GM12878 (cell line): ENCODE data around the gene TMEM255B. TPM values are rescaled to one million over a fixed set of nuclear protein-coding genes. Genes with fewer than 3 reads are reported as not detected.

Experiments used
- ATAC-seq: fragments of 200-7000 bp; cut with Tn5 transposase; 3 replicates; pipeline ENCODE4 v1.9.1; 2020; ENCODE audit warnings: mild to moderate bottlenecking, moderate library complexity
- BruUV-seq: library from RNA; stranded (reverse); fragments of 400-500 nt; replicated peaks from 2 replicates; lab custom pipeline; 2021; lab: Mats Ljungman, UMichigan
- CTCF ChIA-PET: fragments of 300-600 bp; sonication (Branson Sonifier 250); formaldehyde crosslinking; extraction: SDS; loops from one replicate; lab custom pipeline; 2021; ENCODE audit warnings: inconsistent platforms; lab: Yijun Ruan, JAX
- POLR2A ChIA-PET: fragments of 350-600 bp; formaldehyde crosslinking; extraction: SDS; loops from one replicate; lab custom pipeline; 2021; ENCODE audit warnings: inconsistent platforms; lab: Charles Lee
- RAD21 ChIA-PET: fragments of 300-600 bp; sonication (Branson Sonifier 250); formaldehyde crosslinking; loops from one replicate; lab custom pipeline; 2023; ENCODE audit warnings: antibody characterized with exemption; ENCODE audit not compliant: unreplicated experiment; lab: Charles Lee
- SMC1A ChIA-PET: fragments of 300-600 bp; sonication (Branson Sonifier 250); formaldehyde crosslinking; loops from one replicate; lab custom pipeline; 2023; ENCODE audit not compliant: unreplicated experiment, uncharacterized antibody; lab: Charles Lee
- DNase-seq: peaks from one replicate; pipeline ENCODE4 v3.0.0-alpha.2; 2011; ENCODE audit warnings: low read depth, low spot score
- FAIRE-seq: peaks from 3 replicates; lab custom pipeline; 2011; peaks lifted over from hg19 to GRCh38; lab: Jason Lieb, UNC
- H2AFZ ChIP-seq: 2 replicates; pipeline ENCODE4 v1.6.0; 2011; ENCODE audit warnings: low read depth, low read length, control low read depth; ENCODE audit not compliant: control insufficient read depth
- H3K27ac ChIP-seq: 2 replicates; pipeline ENCODE4 v1.5.1; 2011; ENCODE audit warnings: control low read depth; ENCODE audit not compliant: control insufficient read depth, insufficient read depth
- H3K27me3 ChIP-seq, 2 experiments: replicated peaks in 1 of 2; 2 replicates each; pipeline versions ENCODE4 v1.6.0 to v1.6.1; 2011; ENCODE audit warnings: low read length in 1 of 2; ENCODE audit not compliant: control insufficient read depth in 2 of 2, insufficient read depth in 2 of 2
- H3K36me3 ChIP-seq, 2 experiments: 2 replicates each; pipeline ENCODE4 v1.5.1; 2011; ENCODE audit warnings: low read length in 1 of 2; ENCODE audit not compliant: control insufficient read depth in 2 of 2, insufficient read depth in 2 of 2
- H3K4me1 ChIP-seq: 2 replicates; pipeline ENCODE4 v1.6.1; 2011; ENCODE audit warnings: mild to moderate bottlenecking, low read length, moderate library complexity, mixed read lengths; ENCODE audit not compliant: control insufficient read depth, insufficient read depth
- H3K4me2 ChIP-seq: 2 replicates; pipeline ENCODE4 v1.6.0; 2011; ENCODE audit warnings: control low read depth; ENCODE audit not compliant: control insufficient read depth, insufficient read depth
- H3K4me3 ChIP-seq: fragments of 200-600 bp; sonication (generic); 2 replicates; pipeline ENCODE4 v1.5.1; 2016
- H3K79me2 ChIP-seq: 2 replicates; pipeline ENCODE4 v1.6.0; 2011; ENCODE audit warnings: low read length; ENCODE audit not compliant: control insufficient read depth, insufficient read depth
- H3K9ac ChIP-seq: 2 replicates; pipeline ENCODE4 v1.8.0; 2011; ENCODE audit warnings: low read length, control low read depth, mixed read lengths; ENCODE audit not compliant: control insufficient read depth, insufficient read depth
- H3K9me3 ChIP-seq: replicated peaks from 3 replicates; pipeline ENCODE4 v1.5.1; 2011; ENCODE audit warnings: mild to moderate bottlenecking, low read length; ENCODE audit not compliant: control insufficient read depth, insufficient read depth
- H4K20me1 ChIP-seq: 2 replicates; pipeline ENCODE4 v1.6.0; 2011; ENCODE audit not compliant: control insufficient read depth, insufficient read depth
- BHLHE40 ChIP-seq, 2 experiments: fragments of 450-650 bp in 1 of 2; IDR thresholded peaks; 2 replicates each; pipeline ENCODE4 v1.6.1; 2011 to 2017; ENCODE audit warnings: low read depth in 2 of 2, borderline replicate concordance in 1 of 2, improper control_type of control experiment in 1 of 2, low read length in 1 of 2, mild to moderate bottlenecking in 1 of 2
- ELK1 ChIP-seq: IDR thresholded peaks from 2 replicates; pipeline ENCODE4 v1.6.1; 2012; ENCODE audit warnings: low read depth, low read length, improper control_type of control experiment
- NR2C1 ChIP-seq: fragments of 450-650 bp; IDR thresholded peaks from 2 replicates; pipeline ENCODE4 v1.6.1; 2017; ENCODE audit warnings: antibody characterized with exemption, mild to moderate bottlenecking, moderate library complexity
- POLR2AphosphoS2 ChIP-seq: IDR thresholded peaks from 2 replicates; pipeline ENCODE4 v1.6.1; 2011; ENCODE audit warnings: low read depth, mild to moderate bottlenecking, low read length, improper control_type of control experiment, moderate library complexity
- RCOR1 ChIP-seq: conservative IDR thresholded peaks from 2 replicates; pipeline ENCODE4 v1.6.1; 2012; ENCODE audit warnings: low read depth, low read length, improper control_type of control experiment
- ZNF217 ChIP-seq: fragments of 450-650 bp; IDR thresholded peaks from 2 replicates; pipeline ENCODE4 v1.6.1; 2017; ENCODE audit warnings: antibody characterized with exemption, mild to moderate bottlenecking
- WGBS: methylation state at CpG from one replicate; pipeline ENCODE4 v1.1.6; 2016; ENCODE audit warnings: low lambda C conversion rate; ENCODE audit not compliant: insufficient replicate concordance, insufficient coverage; ENCODE audit errors: missing lambda C conversion rate; 5-methylcytosine and 5-hydroxymethylcytosine counted together
- in situ Hi-C: fragments of 300-500 bp; cut with MboI; formaldehyde crosslinking; loops from 9 replicates; pipeline ENCODE4 v1.14.3; 2018; ENCODE audit warnings: mixed read lengths
- intact Hi-C: fragments of 100-400 bp; cut with micrococcal nuclease; formaldehyde crosslinking; loops from one replicate; pipeline ENCODE4 v1.14.2; 2022; ENCODE audit not compliant: unreplicated experiment
- polyA plus RNA-seq, 11 experiments: library from polyadenylated mRNA; depleted of rRNA in 4 of 11; unstranded in 6 of 11; stranded (reverse) in 5 of 11; fragments of >200 nt; fragmentation: Nextera tagmentation in 4 of 11; fragmentation: Illumina TruSeq in 1 of 11; extraction: Ambion mirVana in 4 of 11; extraction: Trizol in 1 of 11; gene quantifications; 1 replicate in 1 of 11; 2 replicates in 10 of 11; pipeline versions ENCODE4 v1.2.1 to v1.2.3, GENCODE V29; 2011 to 2016; ENCODE audit warnings: inconsistent platforms in 2 of 11, missing spikeins in 2 of 11, low read depth in 1 of 11
- total RNA-seq, 4 experiments: library from RNA; depleted of rRNA in 3 of 4; stranded (reverse); fragments of >200 nt in 3 of 4; fragmentation: Illumina TruSeq in 1 of 4; extraction: Trizol in 1 of 4; gene quantifications; 2 replicates each; pipeline versions ENCODE4 v1.2.1 to v1.2.3, GENCODE V29; 2013 to 2021

The TMEM255B gene
- total and polyA plus RNA-seq, 10 of the 15 experiments (the other 5 are each of a cell fraction or from before 2014, with no cell fraction given), result 0.04 to 0.62 (median 0.13) TPM; not detected in 3

DNA sequence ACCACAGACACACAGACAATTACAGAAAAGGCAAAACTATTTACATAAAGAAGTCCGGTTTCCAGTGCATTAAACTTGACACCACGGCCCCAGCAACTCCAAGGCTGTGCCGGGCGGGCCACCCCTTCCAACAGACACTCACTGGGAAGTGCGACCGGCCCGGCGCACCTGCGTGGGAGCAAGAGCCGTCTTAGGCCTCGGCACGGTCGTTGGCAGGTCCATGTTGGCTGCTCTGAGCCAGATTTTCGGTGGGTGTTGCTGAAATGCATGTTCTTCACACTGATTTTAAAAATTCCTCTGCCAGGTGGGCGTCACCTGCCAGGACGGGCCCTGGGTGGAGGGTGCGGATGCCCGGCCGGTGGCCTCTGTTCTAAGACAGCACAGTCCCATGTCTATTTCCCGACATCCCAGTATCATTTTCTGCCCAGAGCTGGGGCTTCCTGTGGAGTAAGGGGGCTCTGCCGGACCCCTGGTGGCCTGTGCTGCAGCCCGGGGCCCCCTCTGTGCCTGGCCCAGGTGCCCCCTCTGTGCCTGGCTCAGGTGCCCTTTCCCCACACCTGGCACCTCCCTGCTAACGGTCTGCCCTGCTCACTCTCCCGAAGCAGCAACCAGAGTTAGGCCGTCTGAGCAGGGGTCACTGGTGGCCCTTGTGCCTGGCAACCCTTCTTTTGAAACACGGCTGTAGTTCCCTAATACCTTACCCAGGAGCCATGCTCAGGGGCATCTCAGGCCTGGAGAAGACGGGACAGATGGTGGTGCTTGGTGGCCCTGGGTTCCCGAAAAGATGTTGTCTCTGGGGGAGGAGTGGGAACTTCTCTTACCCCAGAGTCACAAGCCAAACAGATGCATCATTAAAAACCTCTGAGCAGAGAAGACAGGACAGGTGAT is 9.2 kb downstream of the TMEM255B start:
- TF ChIP-seq ZNF217 (no peak), POLR2AphosphoS2 (no peak), BHLHE40 (IDR thresholded peaks at IDR 0.05; ENCODE audit: borderline replicate concordance in 1 of 2, low read depth in 2 of 2, low read length in 1 of 2) (no peak), NR2C1 (no peak), RCOR1 (no peak), ELK1 (no peak)
- Histone ChIP-seq H3K4me3 (no peak overlapping the region), H3K36me3 (no peaks in the 10 kb centered on the region), H3K9me3 (no peaks in the 10 kb centered on the region), H4K20me1 (no peaks in the 10 kb centered on the region), H3K4me2 (no peak overlapping the region), H3K79me2 (no peaks in the 10 kb centered on the region), H3K27ac (no peak overlapping the region), H3K9ac (no peak overlapping the region), H3K27me3 (no peaks in the 10 kb centered on the region; a peak in 2 of 4 replicates), H3K4me1 (no peaks in the 10 kb centered on the region), H2AFZ (no peak overlapping the region)
- ATAC-seq (no peak), DNase-seq (no peak), FAIRE-seq (no peak)
- in situ Hi-C loops (no loop called here), intact Hi-C loops (no loop called here)
- CTCF ChIA-PET, result no interaction called here
- WGBS, result 47% methylated on average over 28 of the region's 28 CpGs
- POLR2A ChIA-PET, result no interaction called here
- SMC1A ChIA-PET, result no interaction called here
- no TSS peak for BruUV-seq
- RAD21 ChIA-PET, result no interaction called here
